Central memory CD8-positive, alpha-beta T cell (primary cell): Measurements from ENCODE around the gene DRAP1.

Source experiments
- ATAC-seq: fragments of 150-1000 bp; cut with Tn5 transposase; replicated peaks from 2 replicates; pipeline ENCODE4 v1.10.0; 2022; ENCODE audit warnings: mild to moderate bottlenecking, moderate FRiP score, moderate number of reproducible peaks; ENCODE audit not compliant: poor library complexity, severe bottlenecking; ENCODE audit errors: extremely low read depth
- DNase-seq, 2 donors: peaks; one replicate each; pipeline ENCODE4 v3.0.0; 2021; ENCODE audit warnings: low spot score in 2 of 2
- H3K27ac Mint-ChIP-seq: one replicate; pipeline ENCODE4 v1.8.0; 2022; ENCODE audit warnings: low read depth, mild to moderate bottlenecking, moderate library complexity, mixed read lengths
- H3K27me3 Mint-ChIP-seq: one replicate; pipeline ENCODE4 v1.8.0; 2022; ENCODE audit warnings: mixed read lengths
- H3K36me3 Mint-ChIP-seq: one replicate; pipeline ENCODE4 v1.8.0; 2022; ENCODE audit warnings: mild to moderate bottlenecking, moderate library complexity, mixed read lengths; ENCODE audit not compliant: insufficient read depth
- H3K4me1 Mint-ChIP-seq: one replicate; pipeline ENCODE4 v1.8.0; 2022; ENCODE audit warnings: mixed read lengths
- H3K4me3 Mint-ChIP-seq: one replicate; pipeline ENCODE4 v1.8.0; 2022; ENCODE audit warnings: mild to moderate bottlenecking, moderate library complexity, mixed read lengths
- H3K9me3 Mint-ChIP-seq: one replicate; pipeline ENCODE4 v1.8.0; 2022; ENCODE audit warnings: mixed read lengths

Gene DRAP1

GRCh38 chr11:65882120-65883057 is 36.8 kb upstream of the DRAP1 start:
- no peak for DNase-seq
- Mint-ChIP-seq H3K4me3 (peak overlapping the region; percentile 81), H3K36me3 (peaks cover 11% of the 10 kb centered on the region), H3K27me3 (no peaks in the 10 kb centered on the region), H3K27ac (peak overlapping the region; percentile 91), H3K4me1 (peaks cover 67% of the 10 kb centered on the region), H3K9me3 (no peaks in the 10 kb centered on the region)
- no peak for ATAC-seq

- Mint-ChIP-seq H3K27me3 (no peaks in the 10 kb centered on the region), H3K36me3 (peaks cover 16% of the 10 kb centered on the region), H3K27ac (no peak overlapping the region), H3K9me3 (no peaks in the 10 kb centered on the region), H3K4me3 (no peak overlapping the region), H3K4me1 (peaks cover 68% of the 10 kb centered on the region)
- ATAC-seq (no peak), DNase-seq (no peak)
Measured at GRCh38 chr11:65883058-65883761, 36.0 kb upstream of the DRAP1 start.

- Mint-ChIP-seq H3K27me3 (no peaks in the 10 kb centered on the region), H3K4me3 (no peak overlapping the region)
Measured at GRCh38 chr11:65883786-65884715, 35.2 kb upstream of the DRAP1 start.

GRCh38 chr11:65884716-65885092 is 34.5 kb upstream of the DRAP1 start:
- H3K27me3 Mint-ChIP-seq, result no peaks in the 10 kb centered on the region
- H3K9me3 Mint-ChIP-seq, result no peaks in the 10 kb centered on the region
- H3K4me3 Mint-ChIP-seq, result no peak overlapping the region
- ATAC-seq (peak; percentile 21), DNase-seq (peak; percentile 66 to 73)
- H3K4me1 Mint-ChIP-seq, result peaks cover 68% of the 10 kb centered on the region
- H3K27ac Mint-ChIP-seq, result peak overlapping the region; percentile 41
- peaks cover 22% of the 10 kb centered on the region for H3K36me3 Mint-ChIP-seq

More at GRCh38 chr11:65883786-65884715, 35.2 kb upstream of the DRAP1 start:
- ATAC-seq, result no peak
- Mint-ChIP-seq H3K9me3 (no peaks in the 10 kb centered on the region), H3K27ac (peak overlapping the region; percentile 41), H3K36me3 (peaks cover 22% of the 10 kb centered on the region), H3K4me1 (peaks cover 68% of the 10 kb centered on the region)
- DNase-seq, result no peak

- Mint-ChIP-seq H3K4me3 (no peak overlapping the region), H3K27ac (no peak overlapping the region), H3K9me3 (no peaks in the 10 kb centered on the region), H3K4me1 (peaks cover 68% of the 10 kb centered on the region), H3K36me3 (peaks cover 25% of the 10 kb centered on the region), H3K27me3 (no peaks in the 10 kb centered on the region)
- ATAC-seq (no peak), DNase-seq (no peak)
Measured at GRCh38 chr11:65885231-65885630, 34.0 kb upstream of the DRAP1 start.

- no peaks in the 10 kb centered on the region for H3K27me3 Mint-ChIP-seq
- peaks cover 28% of the 10 kb centered on the region for H3K36me3 Mint-ChIP-seq
- ATAC-seq, result no peak
- H3K9me3 Mint-ChIP-seq, result no peaks in the 10 kb centered on the region
- no peak overlapping the region for H3K27ac Mint-ChIP-seq
- peaks cover 63% of the 10 kb centered on the region for H3K4me1 Mint-ChIP-seq
- no peak for DNase-seq
- H3K4me3 Mint-ChIP-seq, result peak overlapping the region; percentile 84
Measured at GRCh38 chr11:65885808-65886536, 33.3 kb upstream of the DRAP1 start.

- no peaks in the 10 kb centered on the region for H3K9me3 Mint-ChIP-seq
- H3K36me3 Mint-ChIP-seq, result peaks cover 28% of the 10 kb centered on the region
- no peaks in the 10 kb centered on the region for H3K27me3 Mint-ChIP-seq
- peaks cover 55% of the 10 kb centered on the region for H3K4me1 Mint-ChIP-seq
- ATAC-seq, result no peak
- no peak overlapping the region for H3K27ac Mint-ChIP-seq
- DNase-seq, result no peak
- H3K4me3 Mint-ChIP-seq, result peak overlapping the region; percentile 84
Measured at GRCh38 chr11:65886826-65887722, 32.2 kb upstream of the DRAP1 start.

GRCh38 chr11:65887723-65888162 is 31.5 kb upstream of the DRAP1 start:
- ATAC-seq (no peak), DNase-seq (no peak)
- Mint-ChIP-seq H3K27ac (peak overlapping the region; percentile 94), H3K9me3 (no peaks in the 10 kb centered on the region), H3K4me1 (peaks cover 62% of the 10 kb centered on the region), H3K27me3 (no peaks in the 10 kb centered on the region), H3K36me3 (peaks cover 24% of the 10 kb centered on the region), H3K4me3 (peak overlapping the region; percentile 84)

- H3K27me3 Mint-ChIP-seq, result no peaks in the 10 kb centered on the region
Measured at GRCh38 chr11:65888163-65888814, 30.9 kb upstream of the DRAP1 start, which contains the start of gene FIBP. FIBP (minus strand) TSS chr11:65888471; CDS start chr11:65888418, 53 bp downstream.

GRCh38 chr11:65890324-65891218 is 28.7 kb upstream of the DRAP1 start, which contains the start of gene CCDC85B:
CCDC85B (plus strand) TSS chr11:65890673; CDS start chr11:65890784, 111 bp downstream.
- H3K36me3 Mint-ChIP-seq, result peaks cover 19% of the 10 kb centered on the region
- peaks cover 55% of the 10 kb centered on the region for H3K4me1 Mint-ChIP-seq
- ATAC-seq (peak; percentile 65), DNase-seq (peak; percentile 98)
- H3K27ac Mint-ChIP-seq, result peak within 1 kb of the TSS; percentile 94
- peak within 1 kb of the TSS; percentile 84 for H3K4me3 Mint-ChIP-seq
- H3K27me3 Mint-ChIP-seq, result no peaks in the 10 kb centered on the region
- H3K9me3 Mint-ChIP-seq, result no peaks in the 10 kb centered on the region

More at GRCh38 chr11:65888163-65888814, 30.9 kb upstream of the DRAP1 start, which contains the start of gene FIBP:
- H3K4me1 Mint-ChIP-seq, result peaks cover 65% of the 10 kb centered on the region
- DNase-seq (peak; percentile 86 to 87), ATAC-seq (peak; percentile 68)
- H3K36me3 Mint-ChIP-seq, result peaks cover 24% of the 10 kb centered on the region
- peak within 1 kb of the TSS; percentile 94 for H3K27ac Mint-ChIP-seq
- peak within 1 kb of the TSS; percentile 84 for H3K4me3 Mint-ChIP-seq
- H3K9me3 Mint-ChIP-seq, result no peaks in the 10 kb centered on the region
